ENCODE data around the gene ANXA11.

GRCh38 chr10:80167471-80168161, 37.7 kb downstream of the ANXA11 start:
- TF ChIP-seq POLR2A (IDR thresholded peaks at IDR 0.05; ENCODE audit: borderline replicate concordance, extremely low read depth, insufficient read depth, insufficient read length) (no peak), POLR2AphosphoS5 (IDR thresholded peaks at IDR 0.05; ENCODE audit: low read depth, low read length) (no peak), TCF7L2 (IDR thresholded peaks at IDR 0.05; ENCODE audit: borderline replicate concordance, extremely low read depth, insufficient read depth, insufficient read length) (no peak), YY1 (IDR thresholded peaks at IDR 0.05; ENCODE audit: extremely low read depth, insufficient replicate concordance, low read depth, low read length) (no peak), CTCF (IDR thresholded peaks at IDR 0.05 in 2 of 3, conservative IDR thresholded peaks at IDR 0.05 in 1 of 3; ENCODE audit: borderline replicate concordance in 1 of 3, insufficient read depth in 1 of 3, low read depth in 2 of 3, low read length in 2 of 3) (no peak), MAX (IDR thresholded peaks at IDR 0.05) (no peak), SIN3A (IDR thresholded peaks at IDR 0.05; ENCODE audit: low read depth) (no peak), REST (IDR thresholded peaks at IDR 0.05; ENCODE audit: low read depth) (no peak)

Measured in HCT116 (cell line).